ENCODE measurements around the gene CCL28.

The CCL28 gene

GRCh38 chr5:43358301-43358700, 53.9 kb downstream of the CCL28 start:
- in situ Hi-C loops (cut with HindIII; ENCODE audit: low sequenced_read_pairs), result no loop called here

DNA sequence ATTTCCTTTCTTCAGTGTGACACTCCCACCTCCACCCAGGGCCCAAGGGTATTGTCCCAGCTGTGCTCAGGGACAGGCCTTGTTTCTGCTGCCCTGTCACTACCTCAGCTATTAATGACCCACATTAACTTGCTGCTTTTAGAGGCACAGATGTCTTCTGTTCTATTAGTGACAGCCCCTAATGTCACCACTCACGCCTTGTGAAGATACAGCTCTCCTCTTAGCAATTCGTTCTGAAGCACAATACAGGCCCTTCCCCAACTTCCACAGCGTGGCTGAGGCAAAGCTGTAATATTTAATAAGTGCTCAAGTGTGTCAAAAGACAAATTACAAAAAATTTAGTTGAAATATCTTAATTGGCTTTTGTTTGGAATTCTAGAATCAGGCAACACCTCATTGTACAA, 54.3 kb downstream of the CCL28 start:
- in situ Hi-C loops (cut with HindIII; ENCODE audit: low sequenced_read_pairs), result no loop called here

DNA sequence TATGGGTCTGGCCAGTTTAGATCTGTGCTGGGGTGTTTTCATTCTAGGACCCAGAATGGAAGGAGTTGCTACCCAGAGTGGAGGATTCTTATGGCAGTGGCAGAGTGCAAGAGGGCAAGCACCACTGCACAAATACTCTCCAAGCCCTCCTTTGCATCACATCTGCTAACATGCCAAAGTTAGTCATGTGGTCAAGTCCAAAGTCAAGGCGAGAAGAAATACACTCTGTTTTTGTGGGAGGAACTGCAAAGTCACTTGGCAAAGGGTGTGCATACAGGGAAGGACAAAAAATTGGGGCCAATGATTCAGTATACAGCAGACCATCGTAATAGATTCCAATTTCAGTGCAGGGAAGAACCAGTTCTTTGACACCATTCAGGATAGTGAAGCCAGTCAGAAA, 55.1 kb downstream of the CCL28 start:
- in situ Hi-C loops (cut with HindIII; ENCODE audit: low sequenced_read_pairs), result no loop called here

DNA sequence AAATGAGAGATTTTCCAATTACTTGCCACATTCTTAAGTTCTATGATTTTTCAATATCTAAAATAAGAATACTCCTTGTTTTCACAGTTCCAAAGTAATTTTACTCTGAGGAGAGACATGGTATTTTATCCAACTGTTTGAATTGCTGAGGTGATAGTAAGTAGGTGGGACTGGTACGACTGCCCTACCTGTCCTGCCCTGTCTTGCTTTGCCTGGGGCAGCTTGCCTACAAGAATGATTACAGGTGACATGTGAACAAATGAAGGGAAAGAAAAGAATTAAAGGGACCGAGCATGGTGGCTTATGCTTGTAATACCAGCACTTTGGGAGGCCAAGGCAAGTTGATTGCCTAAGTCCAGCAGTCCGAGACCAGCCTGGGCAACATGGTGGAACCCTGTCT, 57.4 kb downstream of the CCL28 start:
- in situ Hi-C loops (cut with HindIII; ENCODE audit: low sequenced_read_pairs), result no loop called here

DNA sequence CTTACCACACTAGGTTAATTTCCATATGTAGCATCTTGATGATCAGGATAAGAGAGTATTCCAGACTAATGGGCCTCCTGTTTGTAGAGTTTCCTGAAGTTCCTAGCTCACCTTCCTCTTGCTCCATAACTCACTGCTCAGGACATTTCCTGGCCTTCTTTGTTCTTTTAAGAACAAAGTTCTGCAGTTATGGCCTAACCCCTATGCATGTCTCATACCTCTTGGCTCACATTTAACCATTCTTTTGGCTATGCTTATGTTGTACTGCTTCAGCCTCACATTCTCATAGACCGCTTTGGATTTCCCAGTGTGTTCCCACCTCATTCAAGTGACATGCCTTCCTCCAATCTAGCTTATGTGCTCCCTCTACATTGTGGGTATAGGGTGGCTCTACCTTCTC, 58.5 kb downstream of the CCL28 start:
- in situ Hi-C loops (cut with HindIII; ENCODE audit: low sequenced_read_pairs), result no loop called here

GRCh38 chr5:43352915-43353314, 59.3 kb downstream of the CCL28 start:
- in situ Hi-C loops (cut with HindIII; ENCODE audit: low sequenced_read_pairs), result no loop called here

DNA sequence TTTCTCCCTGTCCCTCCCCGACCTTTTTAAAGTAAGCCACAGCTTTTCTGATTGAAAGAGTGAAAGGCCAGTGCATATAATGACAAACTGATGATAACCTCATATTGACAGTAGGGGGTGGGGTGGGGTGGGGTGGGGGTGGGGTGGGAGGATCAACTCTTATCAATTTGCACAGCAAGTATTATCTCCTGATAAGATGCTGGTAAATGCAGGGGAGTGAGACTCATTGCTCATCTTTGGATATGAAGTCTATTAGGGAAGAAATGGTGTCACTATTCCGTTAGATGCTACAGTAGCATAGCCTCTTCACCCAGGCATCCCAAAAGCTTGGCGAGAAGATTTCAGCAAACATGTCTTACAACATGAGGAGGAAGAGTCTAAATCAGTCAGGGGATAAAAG, 60.1 kb downstream of the CCL28 start:
- in situ Hi-C loops (cut with HindIII; ENCODE audit: low sequenced_read_pairs), result no loop called here

GRCh38 chr5:43348861-43349363, 63.3 kb downstream of the CCL28 start:
- in situ Hi-C loops (cut with HindIII; ENCODE audit: low sequenced_read_pairs), result no loop called here

- in situ Hi-C loops (cut with HindIII; ENCODE audit: low sequenced_read_pairs), result no loop called here
Measured at GRCh38 chr5:43348207-43348606, 64.0 kb downstream of the CCL28 start.

DNA sequence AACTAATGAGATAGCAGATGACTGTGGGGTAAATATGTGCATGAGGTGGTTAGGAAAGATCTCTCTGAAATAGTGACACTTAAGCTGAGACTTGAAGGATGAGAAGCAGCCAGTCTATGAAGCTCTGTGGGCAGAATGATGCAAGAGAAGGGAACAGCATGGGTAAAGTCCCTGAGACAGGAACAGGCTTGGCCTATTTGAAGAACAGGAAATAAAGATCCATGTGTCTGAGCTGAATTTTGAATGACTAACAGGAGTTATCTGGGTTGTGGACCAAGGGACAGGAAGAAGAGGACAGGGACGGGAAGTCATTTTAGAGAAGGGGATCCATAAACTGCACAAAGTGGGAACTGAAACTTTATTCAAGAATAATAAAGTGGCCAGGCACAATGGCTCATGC, 73.3 kb downstream of the CCL28 start:
- in situ Hi-C loops (cut with HindIII; ENCODE audit: low sequenced_read_pairs), result no loop called here

DNA sequence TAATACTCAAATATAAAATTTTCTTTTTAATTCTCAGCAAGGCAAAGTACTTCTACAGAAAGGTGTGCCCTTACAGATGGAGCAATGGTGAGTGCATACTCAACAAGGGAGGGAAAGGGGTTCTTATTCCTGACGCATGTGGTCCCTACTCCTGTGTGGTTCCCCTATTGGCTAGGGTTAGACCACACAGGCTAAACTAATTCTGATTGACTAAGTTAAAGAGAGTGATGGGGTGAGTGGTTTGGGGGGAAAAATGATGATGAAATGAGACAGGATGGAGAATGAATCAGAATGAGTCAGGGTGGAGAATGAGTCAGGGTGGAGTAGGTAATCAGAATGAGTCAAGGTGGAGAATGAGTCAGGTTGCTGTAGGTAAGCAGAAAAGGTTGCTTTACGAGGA, 76.0 kb downstream of the CCL28 start:
- in situ Hi-C loops (cut with HindIII; ENCODE audit: low sequenced_read_pairs), result no loop called here

DNA sequence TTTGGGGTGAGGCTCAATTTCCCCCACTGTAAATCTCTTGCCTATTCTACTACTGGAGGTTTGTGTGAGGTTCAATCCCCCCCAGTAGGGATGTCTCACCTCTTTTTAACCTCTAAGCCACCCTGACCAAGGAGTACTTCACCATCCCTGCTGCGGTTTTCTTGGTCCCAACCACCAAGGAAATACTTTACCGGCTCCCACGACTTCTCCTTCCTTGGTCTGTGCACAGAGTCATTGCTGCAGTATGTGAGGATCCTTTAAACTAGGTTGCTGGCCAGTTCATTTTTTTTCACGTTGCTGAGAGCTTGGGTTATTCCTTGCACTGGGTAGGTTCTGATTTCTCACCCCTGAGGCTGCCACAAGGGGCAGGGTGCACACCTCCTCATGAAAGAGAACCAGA, 76.5 kb downstream of the CCL28 start:
- in situ Hi-C loops (cut with HindIII; ENCODE audit: low sequenced_read_pairs), result no loop called here

DNA sequence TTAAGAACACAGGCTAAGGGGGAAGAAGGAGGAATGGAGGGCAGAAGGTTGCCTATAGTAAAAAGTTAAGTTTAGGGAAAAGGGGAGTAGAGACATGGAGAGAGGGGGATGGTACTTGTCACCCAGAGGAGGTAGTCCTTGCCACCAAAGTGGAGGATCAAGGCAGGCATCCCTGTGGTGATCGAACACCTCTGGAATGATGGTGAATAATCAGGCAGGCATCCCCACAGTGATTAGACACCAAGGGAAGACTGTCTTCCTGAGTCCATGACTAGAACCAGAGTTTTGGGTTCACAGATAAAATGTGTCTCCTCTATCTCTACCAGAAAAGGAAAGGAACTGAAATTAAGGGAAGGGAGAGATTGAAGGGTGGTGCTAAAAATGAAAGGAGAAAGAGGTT, 79.8 kb downstream of the CCL28 start:
- in situ Hi-C loops (cut with HindIII; ENCODE audit: low sequenced_read_pairs), result no loop called here

Measured in DLD1 (cell line).